Raji (cell line): ENCODE measurements around the gene MAP4K3.

Source experiments
- POLR2A ChIP-seq: IDR thresholded peaks from 2 replicates; pipeline ENCODE4 v1.6.1; 2011; ENCODE audit warnings: low read depth, low read length, control low read depth; ENCODE audit not compliant: insufficient read depth

Gene MAP4K3

GRCh38 chr2:39431592-39432316 is 5.3 kb downstream of the MAP4K3 start:
- no peak for TF ChIP-seq POLR2A

- TF ChIP-seq POLR2A, result no peak
Observed at GRCh38 chr2:39429746-39430145, 7.3 kb downstream of the MAP4K3 start.

GRCh38 chr2:39424951-39425350 is 12.1 kb downstream of the MAP4K3 start:
- TF ChIP-seq POLR2A, result no peak

GRCh38 chr2:39422700-39423099 is 14.4 kb downstream of the MAP4K3 start:
- TF ChIP-seq POLR2A, result no peak

GRCh38 chr2:39421354-39421753 is 15.7 kb downstream of the MAP4K3 start:
- no peak for TF ChIP-seq POLR2A

- no peak for TF ChIP-seq POLR2A
Observed at GRCh38 chr2:39419282-39420223, 17.5 kb downstream of the MAP4K3 start.

GRCh38 chr2:39418491-39418890 is 18.6 kb downstream of the MAP4K3 start:
- no peak for TF ChIP-seq POLR2A

DNA sequence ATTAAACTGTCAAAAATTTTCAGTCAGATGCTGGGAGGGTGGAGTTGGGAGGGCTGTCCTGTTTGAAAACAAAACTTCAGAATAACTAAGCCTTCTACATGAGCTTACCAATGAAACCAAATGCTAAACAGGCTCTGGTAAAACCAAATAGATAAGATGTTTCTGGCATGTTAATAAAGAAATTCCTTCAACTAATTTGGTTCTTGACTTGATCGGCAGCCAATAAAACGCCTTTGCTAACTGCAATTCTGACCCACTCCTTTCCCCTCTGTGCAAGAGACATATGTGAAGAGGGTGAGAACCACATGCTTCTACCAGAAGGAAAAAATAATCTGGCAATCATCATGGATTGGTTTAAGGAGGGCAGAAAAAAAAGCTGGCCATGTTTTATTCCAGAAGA is 20.9 kb downstream of the MAP4K3 start:
- no peak for TF ChIP-seq POLR2A

DNA sequence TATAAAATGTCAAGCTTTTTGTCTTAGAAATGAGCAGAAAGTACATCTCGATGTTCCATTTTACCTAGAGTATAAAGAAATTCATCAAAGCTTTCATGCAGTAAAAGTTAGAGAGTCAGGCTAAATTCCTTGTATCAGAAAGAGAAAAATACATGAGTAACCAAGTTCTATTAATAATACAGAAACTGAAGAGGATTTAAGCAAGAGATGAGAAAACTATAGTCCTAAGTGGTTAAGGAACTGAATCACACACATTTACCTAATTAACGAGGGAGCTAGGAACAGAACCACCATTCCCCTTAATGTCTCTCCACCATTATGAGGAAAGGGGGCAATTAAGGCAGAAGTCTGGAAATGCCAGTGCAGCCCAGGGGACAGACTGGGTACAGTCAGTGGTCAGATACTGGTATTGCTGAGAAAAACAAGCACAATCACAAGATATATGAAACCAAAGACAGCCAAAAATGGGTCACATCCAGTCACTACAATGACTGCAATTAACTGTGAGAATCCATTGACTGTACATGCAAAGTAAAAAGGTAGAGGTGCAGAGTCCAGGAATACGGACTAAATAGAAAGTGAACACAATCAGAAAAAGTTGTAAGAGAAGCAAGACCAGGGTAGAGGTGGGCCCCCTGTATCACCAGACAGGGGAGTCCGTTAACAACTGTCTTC is 23.9 kb downstream of the MAP4K3 start:
- TF ChIP-seq POLR2A, result no peak

DNA sequence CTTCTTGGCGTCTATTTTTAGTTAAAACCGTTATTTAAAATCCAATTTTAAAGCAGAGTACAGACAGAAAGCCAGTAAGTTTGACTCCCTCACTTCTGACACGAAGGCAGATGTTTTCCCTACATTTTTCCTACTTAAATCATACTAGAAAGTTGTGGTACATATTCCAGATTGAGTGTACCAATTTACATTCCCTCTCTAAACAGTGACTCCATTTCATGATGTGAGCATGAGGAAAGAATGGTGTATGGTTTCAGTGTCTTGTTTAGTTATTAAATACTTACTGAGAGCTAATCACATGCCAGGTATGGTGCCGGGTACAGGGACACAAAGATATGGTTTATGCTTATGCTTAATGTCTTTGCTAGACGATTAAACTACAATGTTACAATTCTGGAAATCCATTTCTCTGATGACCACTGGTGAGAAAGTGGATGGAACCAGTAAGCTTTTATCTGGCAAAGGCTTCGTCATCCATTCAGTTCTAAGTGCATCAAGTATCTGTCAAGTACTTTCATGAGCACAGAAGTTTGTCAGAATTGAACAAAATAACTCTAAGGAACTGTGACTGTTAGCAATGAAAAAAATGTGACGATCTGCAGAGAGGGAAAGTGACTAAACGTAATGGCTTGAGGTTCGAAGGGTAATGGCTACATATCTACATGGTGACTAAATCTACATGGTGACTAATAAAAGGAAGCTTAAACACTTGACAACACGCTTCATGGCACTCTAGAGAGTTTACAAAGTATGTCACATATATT is 25.7 kb downstream of the MAP4K3 start:
- TF ChIP-seq POLR2A, result no peak

DNA sequence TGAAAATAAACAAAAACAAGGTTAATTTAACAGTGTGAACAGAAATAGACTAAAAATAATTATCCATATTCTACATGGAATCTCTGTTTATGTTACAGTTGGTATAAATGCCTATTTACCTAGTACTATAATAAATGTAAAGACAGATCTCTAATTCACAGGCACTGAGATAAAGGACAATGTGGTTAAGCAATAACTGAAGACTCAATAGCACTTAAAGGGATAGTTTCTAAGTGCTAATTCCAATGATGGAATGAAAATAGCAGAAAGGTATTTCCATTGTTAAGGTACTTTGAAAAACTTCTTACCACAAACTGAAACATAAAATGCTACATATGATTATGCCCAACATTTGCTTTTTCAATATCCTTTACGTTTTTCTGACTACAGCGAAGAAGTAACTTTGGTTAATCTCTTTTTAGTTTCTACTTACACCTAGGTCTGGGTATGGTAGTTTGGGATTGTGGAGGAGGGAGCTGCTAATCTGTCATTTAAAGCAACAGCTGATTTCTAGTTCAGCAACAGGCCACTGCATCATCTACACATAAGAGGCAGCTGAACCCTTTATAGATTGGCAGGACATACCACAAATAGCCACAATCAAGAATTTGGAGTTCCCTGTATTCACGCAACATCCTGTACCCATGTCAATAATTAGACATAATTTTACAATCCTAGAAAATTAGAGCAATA is 27.2 kb downstream of the MAP4K3 start:
- no peak for TF ChIP-seq POLR2A

- TF ChIP-seq POLR2A, result no peak
Observed at GRCh38 chr2:39408351-39409136, 28.5 kb downstream of the MAP4K3 start.

DNA sequence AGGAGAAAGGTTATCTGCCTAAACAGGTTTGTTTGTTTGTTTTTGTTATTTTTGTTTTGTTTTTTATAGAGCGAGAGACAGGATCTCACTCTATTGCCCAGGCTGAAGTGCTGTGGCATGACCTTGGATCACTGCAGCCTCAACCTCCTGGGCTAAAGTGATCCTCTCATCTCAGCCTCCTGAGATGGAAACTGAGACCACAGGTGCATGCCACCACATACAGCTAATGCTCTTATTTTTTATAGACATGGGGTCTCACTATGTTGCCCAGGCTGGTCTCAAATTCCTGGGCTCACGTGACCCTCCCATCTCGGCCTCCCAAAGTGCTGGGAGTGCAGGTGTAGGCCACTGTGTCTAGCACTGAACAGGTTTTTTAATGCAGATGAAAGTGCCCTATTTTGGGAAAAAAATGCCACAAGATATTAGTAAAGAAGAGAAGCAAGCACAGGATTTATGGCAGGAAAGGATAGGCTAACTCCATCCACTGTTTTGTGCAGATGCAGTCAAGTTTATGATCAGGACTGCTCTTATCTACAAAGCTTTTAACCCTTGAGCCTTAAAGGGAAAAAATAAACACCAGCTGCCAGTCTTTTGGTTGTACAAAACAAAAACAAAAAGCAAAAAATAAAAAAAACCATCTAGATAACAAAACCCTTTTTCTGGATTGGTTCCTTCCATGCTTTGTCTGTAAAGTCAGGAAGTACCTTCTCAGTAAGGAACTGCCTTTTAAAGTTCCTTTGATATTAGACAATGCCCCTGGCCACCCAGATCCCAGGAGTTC is 29.4 kb downstream of the MAP4K3 start:
- no peak for TF ChIP-seq POLR2A
